HEK293 (cell line): Measurements from ENCODE around the gene GAGE10.

ENCODE experiments used
- CTCF ChIA-PET: fragments of 350-600 bp; formaldehyde crosslinking; extraction: SDS; loops from one replicate; lab custom pipeline; 2021; ENCODE audit warnings: antibody characterized with exemption; lab: Yijun Ruan, JAX
- POLR2A ChIA-PET: fragments of 300-600 bp; formaldehyde crosslinking; extraction: SDS; loops from one replicate; lab custom pipeline; 2020; ENCODE audit warnings: antibody characterized with exemption, inconsistent platforms; lab: Yijun Ruan, JAX
- H3K27ac ChIP-seq: fragments of 200-500 bp; sonication (Bioruptor generic); 2 replicates; pipeline ENCODE4 v1.5.1; 2014; ENCODE audit warnings: low read depth, low read length, control low read depth, inconsistent platforms; ENCODE audit errors: extremely low read depth
- H3K36me3 ChIP-seq, 2 experiments: fragments of 200-500 bp in 1 of 2; sonication (Bioruptor generic) in 1 of 2; 1 replicate in 1 of 2; 2 replicates in 1 of 2; pipeline ENCODE4 v1.5.1; 2014 to 2017; ENCODE audit warnings: inconsistent platforms in 2 of 2, low read length in 2 of 2; ENCODE audit not compliant: control insufficient read depth in 2 of 2, insufficient read depth in 1 of 2
- H3K4me1 ChIP-seq: fragments of 200-500 bp; sonication (Bioruptor generic); 2 replicates; pipeline ENCODE4 v1.5.1; 2014; ENCODE audit warnings: mild to moderate bottlenecking, low read length, inconsistent platforms; ENCODE audit not compliant: control insufficient read depth, insufficient read depth
- H3K4me3 ChIP-seq: 2 replicates; pipeline ENCODE4 v1.5.1; 2011; ENCODE audit warnings: low read depth, mild to moderate bottlenecking, control low read depth, low read length, moderate library complexity
- H3K9me3 ChIP-seq: fragments of 200-500 bp; sonication (Bioruptor generic); 2 replicates; pipeline ENCODE4 v1.5.1; 2014; ENCODE audit warnings: low read depth, low read length, inconsistent platforms; ENCODE audit not compliant: control insufficient read depth, insufficient read depth
- KLF9 ChIP-seq: fragments of 450-650 bp; formaldehyde crosslinking; IDR thresholded peaks from 2 replicates; pipeline ENCODE4 v1.5.1; 2016; ENCODE audit warnings: missing biosample characterization, missing genetic modification characterization, low read depth
- MYNN ChIP-seq: fragments of 450-650 bp; formaldehyde crosslinking; IDR thresholded peaks from 2 replicates; pipeline ENCODE4 v1.5.1; 2016; ENCODE audit warnings: missing biosample characterization, missing genetic modification characterization, borderline replicate concordance
- PRDM1 ChIP-seq: fragments of 450-650 bp; formaldehyde crosslinking; IDR thresholded peaks from 2 replicates; pipeline ENCODE4; 2016; ENCODE audit warnings: missing biosample characterization, missing genetic modification characterization
- REPIN1 ChIP-seq: fragments of 450-650 bp; formaldehyde crosslinking; IDR thresholded peaks from 2 replicates; pipeline ENCODE4 v1.5.1; 2017; ENCODE audit warnings: missing biosample characterization, missing genetic modification characterization, low read depth
- YY1 ChIP-seq: fragments of 450-650 bp; formaldehyde crosslinking; IDR thresholded peaks from 2 replicates; pipeline ENCODE4 v1.5.1; 2018; ENCODE audit warnings: missing biosample characterization, missing genetic modification characterization
- ZBTB17 ChIP-seq: fragments of 450-650 bp; formaldehyde crosslinking; IDR thresholded peaks from 2 replicates; pipeline ENCODE4 v1.5.1; 2016; ENCODE audit warnings: missing biosample characterization, missing genetic modification characterization
- ZBTB20 ChIP-seq: fragments of 450-650 bp; formaldehyde crosslinking; IDR thresholded peaks from 2 replicates; pipeline ENCODE4 v1.5.1; 2016; ENCODE audit warnings: missing biosample characterization, missing genetic modification characterization
- ZBTB48 ChIP-seq: fragments of 450-650 bp; formaldehyde crosslinking; IDR thresholded peaks from 2 replicates; pipeline ENCODE4 v1.5.1; 2016; ENCODE audit warnings: missing biosample characterization, missing genetic modification characterization
- ZNF138 ChIP-seq: fragments of 450-650 bp; formaldehyde crosslinking; IDR thresholded peaks from 2 replicates; pipeline ENCODE4 v1.5.1; 2016; ENCODE audit warnings: missing biosample characterization, missing genetic modification characterization, borderline replicate concordance
- ZNF146 ChIP-seq: fragments of 450-650 bp; formaldehyde crosslinking; IDR thresholded peaks from 2 replicates; pipeline ENCODE4 v1.5.1; 2016; ENCODE audit warnings: missing biosample characterization, missing genetic modification characterization
- ZNF202 ChIP-seq: fragments of 450-650 bp; formaldehyde crosslinking; IDR thresholded peaks from 2 replicates; pipeline ENCODE4 v1.5.1; 2016; ENCODE audit warnings: missing biosample characterization, missing genetic modification characterization, borderline replicate concordance
- ZNF239 ChIP-seq: fragments of 450-650 bp; formaldehyde crosslinking; IDR thresholded peaks from 2 replicates; pipeline ENCODE4 v1.5.1; 2016; ENCODE audit warnings: missing biosample characterization, missing genetic modification characterization
- ZNF302 ChIP-seq: fragments of 450-650 bp; formaldehyde crosslinking; IDR thresholded peaks from 2 replicates; pipeline ENCODE4 v1.5.1; 2016; ENCODE audit warnings: missing biosample characterization, missing genetic modification characterization, low read depth
- ZNF324 ChIP-seq: fragments of 450-650 bp; formaldehyde crosslinking; IDR thresholded peaks from 2 replicates; pipeline ENCODE4 v1.5.1; 2016; ENCODE audit warnings: missing biosample characterization, missing genetic modification characterization
- ZNF341 ChIP-seq: fragments of 450-650 bp; formaldehyde crosslinking; IDR thresholded peaks from 2 replicates; pipeline ENCODE4; 2016; ENCODE audit warnings: low read depth, missing biosample characterization, missing genetic modification characterization
- ZNF366 ChIP-seq: fragments of 450-650 bp; formaldehyde crosslinking; conservative IDR thresholded peaks from 2 replicates; pipeline ENCODE4 v1.5.1; 2016; ENCODE audit warnings: missing biosample characterization, missing genetic modification characterization
- ZNF529 ChIP-seq: fragments of 450-650 bp; formaldehyde crosslinking; IDR thresholded peaks from 2 replicates; pipeline ENCODE4 v1.5.1; 2017; ENCODE audit warnings: missing genetic modification characterization, missing biosample characterization; ENCODE audit not compliant: insufficient replicate concordance
- ZNF561 ChIP-seq: fragments of 450-650 bp; IDR thresholded peaks from 2 replicates; pipeline ENCODE4 v1.5.1; 2018; ENCODE audit warnings: missing biosample characterization, missing genetic modification characterization, borderline replicate concordance
- ZNF624 ChIP-seq: fragments of 450-650 bp; formaldehyde crosslinking; IDR thresholded peaks from 2 replicates; pipeline ENCODE4 v1.5.1; 2017; ENCODE audit warnings: missing biosample characterization, missing genetic modification characterization
- ZNF76 ChIP-seq: fragments of 450-650 bp; formaldehyde crosslinking; IDR thresholded peaks from 2 replicates; pipeline ENCODE4; 2016; ENCODE audit warnings: low read depth, missing biosample characterization, missing genetic modification characterization, borderline replicate concordance
- ZNF830 ChIP-seq: fragments of 450-650 bp; IDR thresholded peaks from 2 replicates; pipeline ENCODE4 v1.5.0; 2018; ENCODE audit warnings: missing biosample characterization, missing genetic modification characterization, low read depth, mild to moderate bottlenecking, moderate library complexity
- ZNF843 ChIP-seq: fragments of 450-650 bp; formaldehyde crosslinking; IDR thresholded peaks from 2 replicates; pipeline ENCODE4 v1.5.1; 2016; ENCODE audit warnings: missing biosample characterization, missing genetic modification characterization
- ZSCAN23 ChIP-seq: fragments of 450-650 bp; formaldehyde crosslinking; IDR thresholded peaks from 2 replicates; pipeline ENCODE4 v1.5.1; 2016; ENCODE audit warnings: missing biosample characterization, missing genetic modification characterization
- ZXDB ChIP-seq: fragments of 450-650 bp; formaldehyde crosslinking; IDR thresholded peaks from 2 replicates; pipeline ENCODE4 v1.5.1; 2016; ENCODE audit warnings: missing biosample characterization, missing genetic modification characterization
- TF ChIP-seq, protein P1 (sequence below): fragments of 450-650 bp; formaldehyde crosslinking; IDR thresholded peaks from 2 replicates; pipeline ENCODE4 v1.5.1; 2017; ENCODE audit warnings: missing biosample characterization, missing genetic modification characterization
- TF ChIP-seq, protein P2 (sequence below): fragments of 450-650 bp; formaldehyde crosslinking; IDR thresholded peaks from 2 replicates; pipeline ENCODE4 v1.5.1; 2016; ENCODE audit warnings: missing biosample characterization, missing genetic modification characterization
- TF ChIP-seq, protein P3 (sequence below): fragments of 450-650 bp; formaldehyde crosslinking; IDR thresholded peaks from 2 replicates; pipeline ENCODE4 v1.5.1; 2016; ENCODE audit warnings: missing biosample characterization, missing genetic modification characterization
- TF ChIP-seq, protein P4 (sequence below): fragments of 450-650 bp; formaldehyde crosslinking; IDR thresholded peaks from 2 replicates; pipeline ENCODE4 v1.5.1; 2017; ENCODE audit warnings: missing biosample characterization, missing genetic modification characterization
- TF ChIP-seq, protein P5 (sequence below): fragments of 450-650 bp; formaldehyde crosslinking; IDR thresholded peaks from 2 replicates; pipeline ENCODE4 v1.5.1; 2016; ENCODE audit warnings: missing biosample characterization, missing genetic modification characterization

Gene GAGE10

DNA sequence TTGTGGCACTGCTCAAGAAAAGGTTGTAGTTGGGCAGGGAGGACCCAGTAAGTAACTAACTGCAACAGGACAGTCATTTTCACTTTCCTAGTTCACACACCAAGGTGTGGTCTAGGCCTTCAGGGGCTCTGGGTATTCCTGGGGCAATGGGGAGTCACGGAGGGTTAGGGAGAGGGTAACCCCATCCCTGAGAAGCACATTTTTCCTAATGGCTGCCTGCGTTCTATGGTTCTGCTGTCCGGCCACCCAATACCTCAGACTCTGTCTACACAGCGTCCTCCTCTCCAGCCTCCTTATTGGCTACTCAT lies 34.8 kb upstream of the GAGE10 start (continued):
- TF ChIP-seq ZBTB48 (tag by site-specific recombination) = peak; percentile 81
- no peak for TF ChIP-seq ZBTB17 (tag by site-specific recombination)
- no peak for TF ChIP-seq ZNF843 (tag by site-specific recombination)
- TF ChIP-seq ZNF302 (tag by site-specific recombination) = no peak
- no peak for TF ChIP-seq REPIN1 (tag by site-specific recombination)
- peak; percentile 65 for TF ChIP-seq YY1 (tag by site-specific recombination)
- no peak for TF ChIP-seq ZNF239 (tag by site-specific recombination)
- TF ChIP-seq MYNN (tag by site-specific recombination) = no peak
- TF ChIP-seq, protein P1, sequence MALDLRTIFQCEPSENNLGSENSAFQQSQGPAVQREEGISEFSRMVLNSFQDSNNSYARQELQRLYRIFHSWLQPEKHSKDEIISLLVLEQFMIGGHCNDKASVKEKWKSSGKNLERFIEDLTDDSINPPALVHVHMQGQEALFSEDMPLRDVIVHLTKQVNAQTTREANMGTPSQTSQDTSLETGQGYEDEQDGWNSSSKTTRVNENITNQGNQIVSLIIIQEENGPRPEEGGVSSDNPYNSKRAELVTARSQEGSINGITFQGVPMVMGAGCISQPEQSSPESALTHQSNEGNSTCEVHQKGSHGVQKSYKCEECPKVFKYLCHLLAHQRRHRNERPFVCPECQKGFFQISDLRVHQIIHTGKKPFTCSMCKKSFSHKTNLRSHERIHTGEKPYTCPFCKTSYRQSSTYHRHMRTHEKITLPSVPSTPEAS (tag by site-specific recombination) = no peak
- TF ChIP-seq ZXDB (tag by site-specific recombination) = peak; percentile 31; the same call in 1 of the 2 replicates
- no peak for TF ChIP-seq ZNF202 (tag by site-specific recombination)

DNA sequence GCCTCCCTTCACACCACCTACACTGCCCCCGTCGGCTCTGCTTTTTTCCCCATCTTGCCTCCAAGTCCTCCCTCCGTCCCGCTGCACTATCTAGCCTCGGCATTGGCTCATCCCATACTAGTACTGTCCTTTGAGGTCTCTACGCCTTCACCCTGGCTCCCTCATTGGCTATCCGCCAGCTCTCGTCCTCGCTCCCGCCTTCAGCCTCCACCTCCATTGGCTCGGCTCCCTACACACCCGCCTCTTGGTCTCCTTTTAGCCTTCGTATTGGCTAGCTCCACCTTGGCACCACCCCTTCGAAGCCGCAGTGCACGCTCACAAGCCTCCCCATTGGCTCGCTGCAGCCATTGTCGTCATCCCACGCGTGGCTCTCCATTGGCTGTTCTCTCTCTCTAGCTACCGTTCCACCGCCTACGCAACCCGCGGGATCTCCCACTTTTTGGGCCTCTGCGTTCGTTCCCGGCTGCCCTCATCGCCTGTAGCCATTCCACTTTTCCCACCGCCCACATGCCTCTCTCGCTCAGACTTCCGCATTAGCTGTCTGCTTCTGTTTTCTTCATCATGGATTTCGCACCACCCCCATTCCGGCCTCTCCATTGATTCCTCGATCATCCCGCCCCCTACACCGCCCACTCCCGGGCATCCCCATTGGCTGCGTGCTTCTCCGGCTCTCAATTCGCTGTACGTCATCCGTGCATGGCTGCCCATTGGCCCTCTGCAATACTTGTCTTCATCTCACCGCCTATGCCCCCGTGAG lies 34.3 kb upstream of the GAGE10 start:
- Histone ChIP-seq H3K36me3 (peaks cover 0 to 3% of the 10 kb centered on the region in 2 experiments; a peak in 1 of 3 replicates), H3K4me1 (no peaks in the 10 kb centered on the region; the same call in 1 of the 2 replicates), H3K4me3 (peak overlapping the region; percentile 73), H3K27ac (peak overlapping the region; percentile 87), H3K9me3 (no peaks in the 10 kb centered on the region)
- ChIA-PET CTCF (interaction anchor here (0.8 to 1.4 kb wide), 3 partner anchors 22 to 570 kb away, joined by 3 to 5 read pairs (median 4); no protein-coding TSS in a partner anchor), POLR2A (interaction anchor here (0.8 to 2.2 kb wide), 14 partner anchors 10 to 532 kb away, joined by 3 to 31 read pairs (median 5); partner anchors contain the start of genes HDAC6, PLP2 and TFE3)
- TF ChIP-seq ZNF830 (tag by site-specific recombination) (no peak), MYNN (tag by site-specific recombination) (no peak), ZNF146 (tag by site-specific recombination) (no peak; the same call in 1 of the 2 replicates), ZNF366 (tag by site-specific recombination) (peak; percentile 90), ZSCAN23 (tag by site-specific recombination) (no peak), ZBTB20 (no peak; the same call in 1 of the 2 replicates), ZNF324 (tag by site-specific recombination) (0 out of 2 replicates have a peak, but pooled peaks have one; percentile 44), ZNF561 (no peak), ZNF624 (tag by site-specific recombination) (no peak), PRDM1 (tag by site-specific recombination) (no peak), ZNF138 (no peak), ZNF341 (tag by site-specific recombination) (peak; percentile 96), KLF9 (tag by site-specific recombination) (peak; percentile 91), YY1 (tag by site-specific recombination) (no peak), ZNF76 (tag by site-specific recombination) (peak; percentile 73; the same call in 1 of the 2 replicates), ZNF529 (tag by site-specific recombination) (no peak)
- TF ChIP-seq, protein P2, sequence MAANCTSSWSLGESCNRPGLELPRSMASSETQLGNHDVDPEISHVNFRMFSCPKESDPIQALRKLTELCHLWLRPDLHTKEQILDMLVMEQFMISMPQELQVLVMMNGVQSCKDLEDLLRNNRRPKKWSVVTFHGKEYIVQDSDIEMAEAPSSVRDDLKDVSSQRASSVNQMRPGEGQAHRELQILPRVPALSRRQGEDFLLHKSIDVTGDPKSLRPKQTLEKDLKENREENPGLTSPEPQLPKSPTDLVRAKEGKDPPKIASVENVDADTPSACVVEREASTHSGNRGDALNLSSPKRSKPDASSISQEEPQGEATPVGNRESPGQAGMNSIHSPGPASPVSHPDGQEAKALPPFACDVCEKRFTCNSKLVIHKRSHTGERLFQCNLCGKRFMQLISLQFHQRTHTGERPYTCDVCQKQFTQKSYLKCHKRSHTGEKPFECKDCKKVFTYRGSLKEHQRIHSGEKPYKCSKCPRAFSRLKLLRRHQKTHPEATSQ (tag by site-specific recombination) = no peak
- TF ChIP-seq, protein P3, sequence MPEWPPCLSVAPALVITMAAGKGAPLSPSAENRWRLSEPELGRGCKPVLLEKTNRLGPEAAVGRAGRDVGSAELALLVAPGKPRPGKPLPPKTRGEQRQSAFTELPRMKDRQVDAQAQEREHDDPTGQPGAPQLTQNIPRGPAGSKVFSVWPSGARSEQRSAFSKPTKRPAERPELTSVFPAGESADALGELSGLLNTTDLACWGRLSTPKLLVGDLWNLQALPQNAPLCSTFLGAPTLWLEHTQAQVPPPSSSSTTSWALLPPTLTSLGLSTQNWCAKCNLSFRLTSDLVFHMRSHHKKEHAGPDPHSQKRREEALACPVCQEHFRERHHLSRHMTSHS (tag by site-specific recombination) = no peak
- TF ChIP-seq, protein P4, sequence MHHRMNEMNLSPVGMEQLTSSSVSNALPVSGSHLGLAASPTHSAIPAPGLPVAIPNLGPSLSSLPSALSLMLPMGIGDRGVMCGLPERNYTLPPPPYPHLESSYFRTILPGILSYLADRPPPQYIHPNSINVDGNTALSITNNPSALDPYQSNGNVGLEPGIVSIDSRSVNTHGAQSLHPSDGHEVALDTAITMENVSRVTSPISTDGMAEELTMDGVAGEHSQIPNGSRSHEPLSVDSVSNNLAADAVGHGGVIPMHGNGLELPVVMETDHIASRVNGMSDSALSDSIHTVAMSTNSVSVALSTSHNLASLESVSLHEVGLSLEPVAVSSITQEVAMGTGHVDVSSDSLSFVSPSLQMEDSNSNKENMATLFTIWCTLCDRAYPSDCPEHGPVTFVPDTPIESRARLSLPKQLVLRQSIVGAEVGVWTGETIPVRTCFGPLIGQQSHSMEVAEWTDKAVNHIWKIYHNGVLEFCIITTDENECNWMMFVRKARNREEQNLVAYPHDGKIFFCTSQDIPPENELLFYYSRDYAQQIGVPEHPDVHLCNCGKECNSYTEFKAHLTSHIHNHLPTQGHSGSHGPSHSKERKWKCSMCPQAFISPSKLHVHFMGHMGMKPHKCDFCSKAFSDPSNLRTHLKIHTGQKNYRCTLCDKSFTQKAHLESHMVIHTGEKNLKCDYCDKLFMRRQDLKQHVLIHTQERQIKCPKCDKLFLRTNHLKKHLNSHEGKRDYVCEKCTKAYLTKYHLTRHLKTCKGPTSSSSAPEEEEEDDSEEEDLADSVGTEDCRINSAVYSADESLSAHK = no peak
- TF ChIP-seq, protein P5, sequence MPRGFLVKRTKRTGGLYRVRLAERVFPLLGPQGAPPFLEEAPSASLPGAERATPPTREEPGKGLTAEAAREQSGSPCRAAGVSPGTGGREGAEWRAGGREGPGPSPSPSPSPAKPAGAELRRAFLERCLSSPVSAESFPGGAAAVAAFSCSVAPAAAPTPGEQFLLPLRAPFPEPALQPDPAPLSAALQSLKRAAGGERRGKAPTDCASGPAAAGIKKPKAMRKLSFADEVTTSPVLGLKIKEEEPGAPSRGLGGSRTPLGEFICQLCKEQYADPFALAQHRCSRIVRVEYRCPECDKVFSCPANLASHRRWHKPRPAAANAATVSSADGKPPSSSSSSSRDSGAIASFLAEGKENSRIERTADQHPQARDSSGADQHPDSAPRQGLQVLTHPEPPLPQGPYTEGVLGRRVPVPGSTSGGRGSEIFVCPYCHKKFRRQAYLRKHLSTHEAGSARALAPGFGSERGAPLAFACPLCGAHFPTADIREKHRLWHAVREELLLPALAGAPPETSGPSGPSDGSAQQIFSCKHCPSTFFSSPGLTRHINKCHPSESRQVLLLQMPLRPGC (tag by site-specific recombination) = no peak
